K562 (cell line): ENCODE data around the gene VEGFA. TPM values are rescaled to one million over a fixed set of nuclear protein-coding genes. Genes with fewer than 3 reads are reported as not detected.

ENCODE experiments used
- CHCHD3 ChIP-seq: fragments of 250-450 bp; sonication (Bioruptor Pico); IDR thresholded peaks from 2 replicates; pipeline ENCODE4 v2.1.2; 2022; ENCODE audit warnings: mild to moderate bottlenecking
- EZH2 ChIP-seq: IDR thresholded peaks from 2 replicates; pipeline ENCODE4 v1.6.1; 2012; ENCODE audit warnings: low read depth, mild to moderate bottlenecking, inconsistent platforms, low read length, borderline replicate concordance
- FOS ChIP-seq: IDR thresholded peaks from 3 replicates; pipeline ENCODE4 v1.6.1; 2011; ENCODE audit not compliant: insufficient read length; ENCODE audit errors: extremely low read depth
- FOXP4 ChIP-seq: sonication (generic); formaldehyde crosslinking; IDR thresholded peaks from 2 replicates; pipeline ENCODE4 v1.8.0; 2022; ENCODE audit warnings: mild to moderate bottlenecking, missing genetic modification reagents, borderline replicate concordance
- HBP1 ChIP-seq: fragments of 450-650 bp; formaldehyde crosslinking; IDR thresholded peaks from 2 replicates; pipeline ENCODE4 v1.4.0; 2022; ENCODE audit warnings: missing genetic modification characterization
- HDAC1 ChIP-seq, 2 experiments: fragments of 450-650 bp; IDR thresholded peaks; 2 replicates each; pipeline ENCODE4 v1.6.1; 2016 to 2017; ENCODE audit warnings: inconsistent platforms in 1 of 2, mild to moderate bottlenecking in 1 of 2, moderate library complexity in 1 of 2
- HDAC8 ChIP-seq: fragments of 450-650 bp; IDR thresholded peaks from 2 replicates; pipeline ENCODE4 v1.6.1; 2016; ENCODE audit warnings: mild to moderate bottlenecking, missing genetic modification characterization, moderate library complexity, missing compliant biosample characterization
- KLF13 ChIP-seq: fragments of 450-650 bp; IDR thresholded peaks from 2 replicates; pipeline ENCODE4 v1.6.1; 2016; ENCODE audit warnings: missing genetic modification characterization, low read depth, mild to moderate bottlenecking, missing compliant biosample characterization, moderate library complexity, borderline replicate concordance
- POLR2A ChIP-seq: fragments of 450-650 bp; conservative IDR thresholded peaks from 2 replicates; pipeline ENCODE4 v1.6.1; 2016
- SNAPC5 ChIP-seq: fragments of 250-450 bp; sonication (Bioruptor Pico); IDR thresholded peaks from 2 replicates; pipeline ENCODE4 v1.8.0; 2021; ENCODE audit warnings: moderate library complexity, mild to moderate bottlenecking, inconsistent platforms
- SREBF1 ChIP-seq: fragments of 150-350 bp; IDR thresholded peaks from 2 replicates; pipeline ENCODE4 v1.6.1; 2014; ENCODE audit warnings: antibody characterized with exemption, low read depth, low read length, borderline replicate concordance
- STAG1 ChIP-seq: sonication (generic); formaldehyde crosslinking; IDR thresholded peaks from 2 replicates; pipeline ENCODE4 v1.5.0; 2020; ENCODE audit warnings: missing genetic modification reagents, borderline replicate concordance
- TAF9B ChIP-seq: fragments of 450-650 bp; IDR thresholded peaks from 2 replicates; pipeline ENCODE4 v1.6.1; 2018; ENCODE audit warnings: mild to moderate bottlenecking; ENCODE audit not compliant: partially characterized antibody
- YY1 ChIP-seq, 3 experiments: IDR thresholded peaks; 2 replicates each; pipeline ENCODE4 v1.6.1; 2011; ENCODE audit warnings: low read length in 2 of 3, mild to moderate bottlenecking in 2 of 3, moderate library complexity in 2 of 3, borderline replicate concordance in 1 of 3, control low read depth in 1 of 3, low read depth in 1 of 3; ENCODE audit not compliant: insufficient read depth in 3 of 3, insufficient replicate concordance in 2 of 3, control insufficient read depth in 1 of 3, insufficient read length in 1 of 3; ENCODE audit errors: extremely low read depth in 1 of 3
- ZBTB2 ChIP-seq: fragments of 450-650 bp; IDR thresholded peaks from 2 replicates; pipeline ENCODE4 v1.6.1; 2016; ENCODE audit warnings: antibody characterized with exemption
- ZNF197 ChIP-seq: fragments of 200-800 bp; sonication (Bioruptor generic); IDR thresholded peaks from 2 replicates; pipeline ENCODE4 v1.6.1; 2016; ENCODE audit warnings: low read depth, missing genetic modification characterization, missing compliant biosample characterization
- ZNF589 ChIP-seq: fragments of 200-800 bp; sonication (Bioruptor generic); IDR thresholded peaks from 2 replicates; pipeline ENCODE4 v1.6.1; 2016; ENCODE audit warnings: low read depth, missing genetic modification characterization, missing compliant biosample characterization
- ZNF830 ChIP-seq: fragments of 250-450 bp; sonication (Bioruptor Pico); IDR thresholded peaks from 2 replicates; pipeline ENCODE4 v1.5.0; 2021; ENCODE audit warnings: mild to moderate bottlenecking
- polyA plus RNA-seq, 8 experiments: library from polyadenylated mRNA; depleted of rRNA in 4 of 8; stranded (reverse) in 5 of 8; unstranded in 3 of 8; fragments of >200 nt; fragmentation: Nextera tagmentation in 2 of 8; fragmentation: Illumina TruSeq in 1 of 8; extraction: Ambion mirVana in 2 of 8; extraction: Trizol in 1 of 8; gene quantifications; 2 replicates each; pipeline versions ENCODE4 v1.2.1 to v1.2.3, GENCODE V29; 2011 to 2014; ENCODE audit warnings: inconsistent platforms in 1 of 8, missing spikeins in 1 of 8
- total RNA-seq, 7 experiments: library from RNA; depleted of rRNA in 6 of 7; stranded (reverse); fragments of >200 nt in 6 of 7; fragmentation: Illumina TruSeq in 2 of 7; extraction: Trizol in 2 of 7; gene quantifications; 2 replicates each; pipeline versions ENCODE4 v1.2.1 to v1.2.3, GENCODE V29; 2011 to 2021; ENCODE audit warnings: low replicate concordance in 1 of 7
- TF ChIP-seq, protein P1 (sequence below): sonication (generic); formaldehyde crosslinking; IDR thresholded peaks from 2 replicates; pipeline ENCODE4 v1.8.0; 2023; ENCODE audit warnings: mild to moderate bottlenecking, missing genetic modification reagents

Gene VEGFA
- total and polyA plus RNA-seq, 9 of the 15 experiments (the other 6 are each of a cell fraction or from before 2014, with no cell fraction given): 14.0 to 271 (median 124) TPM

DNA sequence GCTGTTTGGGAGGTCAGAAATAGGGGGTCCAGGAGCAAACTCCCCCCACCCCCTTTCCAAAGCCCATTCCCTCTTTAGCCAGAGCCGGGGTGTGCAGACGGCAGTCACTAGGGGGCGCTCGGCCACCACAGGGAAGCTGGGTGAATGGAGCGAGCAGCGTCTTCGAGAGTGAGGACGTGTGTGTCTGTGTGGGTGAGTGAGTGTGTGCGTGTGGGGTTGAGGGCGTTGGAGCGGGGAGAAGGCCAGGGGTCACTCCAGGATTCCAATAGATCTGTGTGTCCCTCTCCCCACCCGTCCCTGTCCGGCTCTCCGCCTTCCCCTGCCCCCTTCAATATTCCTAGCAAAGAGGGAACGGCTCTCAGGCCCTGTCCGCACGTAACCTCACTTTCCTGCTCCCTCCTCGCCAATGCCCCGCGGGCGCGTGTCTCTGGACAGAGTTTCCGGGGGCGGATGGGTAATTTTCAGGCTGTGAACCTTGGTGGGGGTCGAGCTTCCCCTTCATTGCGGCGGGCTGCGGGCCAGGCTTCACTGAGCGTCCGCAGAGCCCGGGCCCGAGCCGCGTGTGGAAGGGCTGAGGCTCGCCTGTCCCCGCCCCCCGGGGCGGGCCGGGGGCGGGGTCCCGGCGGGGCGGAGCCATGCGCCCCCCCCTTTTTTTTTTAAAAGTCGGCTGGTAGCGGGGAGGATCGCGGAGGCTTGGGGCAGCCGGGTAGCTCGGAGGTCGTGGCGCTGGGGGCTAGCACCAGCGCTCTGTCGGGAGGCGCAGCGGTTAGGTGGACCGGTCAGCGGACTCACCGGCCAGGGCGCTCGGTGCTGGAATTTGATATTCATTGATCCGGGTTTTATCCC is at the start of gene VEGFA (continued):
- TF ChIP-seq TAF9B (no peak), FOXP4 (CRISPR knock-in tag) (no peak), YY1 (IDR thresholded peaks at IDR 0.05; ENCODE audit: borderline replicate concordance in 1 of 3, control insufficient read depth in 1 of 3, extremely low read depth in 1 of 3, insufficient read depth in 3 of 3, insufficient read length in 1 of 3, insufficient replicate concordance in 2 of 3, low read depth in 1 of 3, low read length in 2 of 3) (peak in 1 of 3 experiments; percentile 55), HBP1 (CRISPR knock-in tag) (peak; percentile 88), SNAPC5 (CRISPR knock-in tag) (no peak), HDAC1 (IDR thresholded peaks at IDR 0.05) (peak in 1 of 2 experiments; percentile 81; a peak in 2 of 4 replicates), HDAC8 (no peak), CHCHD3 (0 out of 2 replicates have a peak, but pooled peaks have one; percentile 4), POLR2A (peak; percentile 91), SREBF1 (no peak; the same call in 1 of the 2 replicates), KLF13 (tag) (peak; percentile 57; the same call in 1 of the 2 replicates), ZNF830 (CRISPR knock-in tag) (peak; percentile 46; the same call in 1 of the 2 replicates), ZNF589 (CRISPR knock-in tag) (0 out of 2 replicates have a peak, but pooled peaks have one; percentile 43), ZNF197 (CRISPR knock-in tag) (no peak), FOS (no peak), ZBTB2 (peak; percentile 55; the same call in 1 of the 2 replicates), STAG1 (CRISPR knock-in tag) (peak; percentile 98), EZH2 (no peak)
- TF ChIP-seq, protein P1, sequence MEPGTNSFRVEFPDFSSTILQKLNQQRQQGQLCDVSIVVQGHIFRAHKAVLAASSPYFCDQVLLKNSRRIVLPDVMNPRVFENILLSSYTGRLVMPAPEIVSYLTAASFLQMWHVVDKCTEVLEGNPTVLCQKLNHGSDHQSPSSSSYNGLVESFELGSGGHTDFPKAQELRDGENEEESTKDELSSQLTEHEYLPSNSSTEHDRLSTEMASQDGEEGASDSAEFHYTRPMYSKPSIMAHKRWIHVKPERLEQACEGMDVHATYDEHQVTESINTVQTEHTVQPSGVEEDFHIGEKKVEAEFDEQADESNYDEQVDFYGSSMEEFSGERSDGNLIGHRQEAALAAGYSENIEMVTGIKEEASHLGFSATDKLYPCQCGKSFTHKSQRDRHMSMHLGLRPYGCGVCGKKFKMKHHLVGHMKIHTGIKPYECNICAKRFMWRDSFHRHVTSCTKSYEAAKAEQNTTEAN (CRISPR knock-in tag): 0 out of 2 replicates have a peak, but pooled peaks have one; percentile 10
